Stomach (tissue), 9 donors: ENCODE results near the gene MAN2B1. TPM values are rescaled to one million over a fixed set of nuclear protein-coding genes. Genes with fewer than 3 reads are reported as not detected.
"Not testable (repeated sequence)": the region's sequence is repeated elsewhere in the genome, so short reads cannot be mapped to it uniquely, and the experiment has no call there.

Source experiments
- DNase-seq, 2 donors: peaks; one replicate each; pipeline versions ENCODE4 v3.0.0 to v3.0.0-alpha.2; 2013 to 2019
- H3K27ac ChIP-seq, 5 donors: fragments of 200-600 bp in 4 of 5; sonication (generic) in 4 of 5; one replicate each; pipeline ENCODE4 v1.5.1; 2013 to 2019; ENCODE audit warnings: mild to moderate bottlenecking in 1 of 5, moderate library complexity in 1 of 5
- H3K27me3 ChIP-seq, 3 donors: fragments of 200-600 bp; sonication (generic); one replicate each; pipeline ENCODE4 v1.5.1; 2017 to 2019; ENCODE audit warnings: mixed run types in 1 of 3
- H3K36me3 ChIP-seq, 4 donors: fragments of 200-600 bp; sonication (generic); 1 replicate in 3 of 4; 2 replicates in 1 of 4; pipeline ENCODE4 v1.5.1; 2016 to 2019
- H3K4me1 ChIP-seq, 4 donors: fragments of 200-600 bp; sonication (generic); one replicate each; pipeline ENCODE4 v1.5.1; 2016 to 2019
- H3K4me3 ChIP-seq, 4 donors: fragments of 200-600 bp; sonication (generic) in 3 of 4; one replicate each; pipeline ENCODE4 v1.5.1; 2016 to 2019; ENCODE audit warnings: mild to moderate bottlenecking in 1 of 4
- H3K9me3 ChIP-seq, 4 donors: fragments of 200-600 bp; sonication (generic); one replicate each; pipeline ENCODE4 v1.5.1; 2016 to 2019
- CTCF ChIP-seq, 7 experiments: fragments of 450-650 bp in 4 of 7; fragments of 200-600 bp in 3 of 7; sonication (generic) in 3 of 7; IDR thresholded peaks; one replicate each; pipeline ENCODE4 v1.5.1; 2016 to 2019; ENCODE audit warnings: antibody characterized with exemption in 7 of 7, control low read depth in 2 of 7, mild to moderate bottlenecking in 1 of 7
- EP300 ChIP-seq: sonication (generic); formaldehyde crosslinking; IDR thresholded peaks from one replicate; pipeline ENCODE4 v1.6.1; 2017; ENCODE audit warnings: antibody characterized with exemption
- POLR2A ChIP-seq, 4 donors: fragments of 450-650 bp; IDR thresholded peaks; one replicate each; pipeline ENCODE4 v1.6.1; 2016; ENCODE audit warnings: antibody characterized with exemption in 4 of 4, control low read depth in 2 of 4, mild to moderate bottlenecking in 1 of 4, moderate library complexity in 1 of 4
- POLR2AphosphoS5 ChIP-seq, 3 donors: sonication (generic); formaldehyde crosslinking; IDR thresholded peaks; one replicate each; pipeline ENCODE4 v1.6.1; 2016; ENCODE audit warnings: antibody characterized with exemption in 3 of 3
- WGBS, 5 donors: extraction: QIAGEN DNeasy Blood & Tissue Kit in 3 of 5; methylation state at CpG; one replicate each; pipeline versions ENCODE4 v1.1.5 to v1.1.7; 2013 to 2018; 5-methylcytosine and 5-hydroxymethylcytosine counted together
- intact Hi-C: fragments of 100-400 bp; cut with DNase I; formaldehyde crosslinking; loops from one replicate; pipeline ENCODE4 v1.15.1; 2023; ENCODE audit warnings: low total_unique reads
- polyA plus RNA-seq, 3 donors: library from polyadenylated mRNA; stranded (reverse); fragments of 200-250 nt; gene quantifications; one replicate each; pipeline ENCODE4 v1.2.3, GENCODE V29; 2013
- total RNA-seq, 5 donors: library from RNA; depleted of rRNA; stranded (reverse); fragments of >200 nt; gene quantifications; one replicate each; pipeline versions ENCODE4 v1.1.0 to v1.2.3, GENCODE V29; 2014 to 2016
- donor health status: healthy with polysubstance abuse.
- donor health status: Bipolar disorder and iron deficiency.
- donor health status: healthy.

MAN2B1 gene
- total and polyA plus RNA-seq, 8 donors: 20.6 to 429 (median 84.0) TPM

- 88 to 95% (median 91%) methylated on average over 4 of the region's 4 CpGs for WGBS, 5 donors
- no peak overlapping the region for H3K4me3 ChIP-seq
- DNase-seq: no peak
- peaks cover 4 to 27% (median 16%) of the 10 kb centered on the region in 4 donors for H3K9me3 ChIP-seq
- peaks cover 0 to 31% (median 18%) of the 10 kb centered on the region in 4 donors for H3K4me1 ChIP-seq
- H3K36me3 ChIP-seq: peaks cover 47 to 53% (median 52%) of the 10 kb centered on the region in 4 donors
- TF ChIP-seq POLR2A (IDR thresholded peaks at IDR 0.05) (no peak), CTCF (IDR thresholded peaks at IDR 0.05) (no peak), EP300 (no peak), POLR2AphosphoS5 (IDR thresholded peaks at IDR 0.05) (no peak)
- H3K27me3 ChIP-seq: no peaks in the 10 kb centered on the region
- intact Hi-C loops: no loop called here
- H3K27ac ChIP-seq: no peak overlapping the region
Measured at GRCh38 chr19:12623361-12624031, 43.0 kb downstream of the MAN2B1 start.

- Histone ChIP-seq H3K36me3 (peaks cover 27 to 39% (median 35%) of the 10 kb centered on the region in 4 donors), H3K4me1 (peaks cover 0 to 51% (median 27%) of the 10 kb centered on the region in 4 donors)
- H3K27ac ChIP-seq, DNase-seq, intact Hi-C loops, H3K27me3 ChIP-seq, H3K9me3 ChIP-seq, H3K4me3 ChIP-seq: not testable (repeated sequence)
- WGBS, 5 donors: 61 to 93% (median 71%) methylated on average over 13 to 26 of the region's 26 CpGs
Measured at GRCh38 chr19:12621253-12622024, 45.1 kb downstream of the MAN2B1 start.

- Histone ChIP-seq H3K27me3 (no peaks in the 10 kb centered on the region), H3K4me3 (no peak overlapping the region), H3K4me1 (peaks cover 9 to 77% (median 57%) of the 10 kb centered on the region in 4 donors), H3K27ac (no peak overlapping the region), H3K9me3 (no peaks in the 10 kb centered on the region), H3K36me3 (peaks cover 0 to 44% (median 33%) of the 10 kb centered on the region in 4 donors)
- WGBS, 5 donors: 78 to 93% (median 82%) methylated on average over 4 of the region's 4 CpGs
- intact Hi-C loops: no loop called here
- TF ChIP-seq POLR2AphosphoS5 (IDR thresholded peaks at IDR 0.05) (no peak), CTCF (IDR thresholded peaks at IDR 0.05) (no peak), EP300 (no peak), POLR2A (IDR thresholded peaks at IDR 0.05) (no peak)
- no peak for DNase-seq
Measured at GRCh38 chr19:12617646-12618045, 48.9 kb downstream of the MAN2B1 start.

DNA sequence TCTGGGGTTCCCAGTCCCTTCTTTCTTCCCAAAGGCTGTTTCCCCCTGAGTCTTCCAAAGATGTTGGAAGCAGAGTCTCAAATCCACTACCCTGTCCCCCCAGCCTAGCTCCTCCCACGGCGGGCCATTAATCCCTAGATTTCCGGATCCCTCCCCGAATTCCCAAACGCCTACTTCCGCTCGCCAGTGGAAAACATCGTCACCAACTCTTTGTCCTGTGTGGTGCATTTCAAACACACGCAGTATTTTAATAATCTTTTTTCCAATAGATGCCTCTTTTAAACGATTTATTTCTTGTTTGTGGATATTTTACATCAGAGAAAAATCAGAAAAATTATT is 55.2 kb downstream of the MAN2B1 start:
- peak; percentile 74 to 94 for DNase-seq
- Histone ChIP-seq H3K36me3 (peaks cover 5 to 69% (median 53%) of the 10 kb centered on the region in 4 donors), H3K4me1 (peaks cover 26 to 73% (median 60%) of the 10 kb centered on the region in 4 donors), H3K27ac (peak overlapping the region; percentile 91 to 100 (median 99)), H3K9me3 (no peaks in the 10 kb centered on the region), H3K27me3 (no peaks in the 10 kb centered on the region), H3K4me3 (peak overlapping the region; percentile 77 to 99 (median 88))
- 0 to 1% (median 0%) methylated on average over 10 of the region's 10 CpGs for whole genome bisulfite sequencing, 5 donors
- TF ChIP-seq CTCF (IDR thresholded peaks at IDR 0.05) (no peak), POLR2AphosphoS5 (IDR thresholded peaks at IDR 0.05) (peak; percentile 44 to 55 (median 49)), EP300 (no peak), POLR2A (IDR thresholded peaks at IDR 0.05) (no peak)
- intact Hi-C loops: no loop called here
